ENCODE measurements around the gene RFX3. TPM values are rescaled to one million over a fixed set of nuclear protein-coding genes. Genes with fewer than 3 reads are reported as not detected.

The RFX3 gene
- total and polyA plus RNA-seq, 2 donors (not counting 1 experiment from before 2014, with no cell fraction given): 2.8 to 3.1 TPM

DNA sequence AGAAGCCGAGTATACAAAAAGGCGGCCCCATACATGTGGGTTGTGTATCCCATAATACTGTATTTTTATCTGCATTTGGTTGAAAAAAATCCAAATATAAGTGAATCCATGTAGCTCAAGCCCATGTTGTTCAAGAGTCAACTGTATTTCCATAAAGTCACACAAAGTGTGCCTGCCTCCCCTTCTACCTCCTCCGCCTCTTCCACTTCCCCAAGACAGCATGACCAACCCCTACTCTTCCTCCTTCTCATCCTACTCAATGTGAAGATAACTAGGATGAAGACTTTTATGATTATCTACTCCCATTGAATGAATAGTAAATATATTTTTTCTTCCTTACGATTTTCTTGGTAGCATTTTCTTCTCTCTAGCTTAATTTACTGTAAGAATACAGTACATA is 92.7 kb downstream of the RFX3 start:
- Histone ChIP-seq H3K9ac (ENCODE audit: insufficient read depth, low read length) (no peak overlapping the region), H3K4me3 (replicated peaks in 1 of 4; ENCODE audit: control extremely low read depth in 1 of 4, insufficient read depth in 1 of 4, low read depth in 3 of 4, low read length in 4 of 4) (no peak overlapping the region), H3K4me1 (ENCODE audit: control insufficient read depth, extremely low read depth, insufficient read depth, low read length) (no peaks in the 10 kb centered on the region), H4K20me1 (ENCODE audit: control insufficient read depth, extremely low read depth, insufficient read depth, low read length) (no peaks in the 10 kb centered on the region), H3K27ac (ENCODE audit: insufficient read depth, low read length) (no peak overlapping the region), H3K36me3 (ENCODE audit: control insufficient read depth, insufficient read depth, low read length) (no peaks in the 10 kb centered on the region), H3K27me3 (ENCODE audit: control insufficient read depth, insufficient read depth, low read length) (no peaks in the 10 kb centered on the region), H3K4me2 (ENCODE audit: extremely low read depth, insufficient read depth, low read length) (no peak overlapping the region), H3K9me3 (ENCODE audit: control insufficient read depth, insufficient read depth, low read depth, low read length) (no peaks in the 10 kb centered on the region), H3K79me2 (ENCODE audit: control insufficient read depth, insufficient read depth, low read length) (no peaks in the 10 kb centered on the region), H2AFZ (ENCODE audit: low read length) (no peak overlapping the region)
- no peak for DNase-seq (ENCODE audit: low read depth in 2 of 2)
- TF ChIP-seq EZH2 (IDR thresholded peaks at IDR 0.05; ENCODE audit: low read length, missing control alignments): no peak
- TF ChIP-seq, protein P1, sequence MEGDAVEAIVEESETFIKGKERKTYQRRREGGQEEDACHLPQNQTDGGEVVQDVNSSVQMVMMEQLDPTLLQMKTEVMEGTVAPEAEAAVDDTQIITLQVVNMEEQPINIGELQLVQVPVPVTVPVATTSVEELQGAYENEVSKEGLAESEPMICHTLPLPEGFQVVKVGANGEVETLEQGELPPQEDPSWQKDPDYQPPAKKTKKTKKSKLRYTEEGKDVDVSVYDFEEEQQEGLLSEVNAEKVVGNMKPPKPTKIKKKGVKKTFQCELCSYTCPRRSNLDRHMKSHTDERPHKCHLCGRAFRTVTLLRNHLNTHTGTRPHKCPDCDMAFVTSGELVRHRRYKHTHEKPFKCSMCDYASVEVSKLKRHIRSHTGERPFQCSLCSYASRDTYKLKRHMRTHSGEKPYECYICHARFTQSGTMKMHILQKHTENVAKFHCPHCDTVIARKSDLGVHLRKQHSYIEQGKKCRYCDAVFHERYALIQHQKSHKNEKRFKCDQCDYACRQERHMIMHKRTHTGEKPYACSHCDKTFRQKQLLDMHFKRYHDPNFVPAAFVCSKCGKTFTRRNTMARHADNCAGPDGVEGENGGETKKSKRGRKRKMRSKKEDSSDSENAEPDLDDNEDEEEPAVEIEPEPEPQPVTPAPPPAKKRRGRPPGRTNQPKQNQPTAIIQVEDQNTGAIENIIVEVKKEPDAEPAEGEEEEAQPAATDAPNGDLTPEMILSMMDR (conservative IDR thresholded peaks at IDR 0.05 in 1 of 2, IDR thresholded peaks at IDR 0.05 in 1 of 2; ENCODE audit: low read depth in 1 of 2, low read length in 2 of 2): no peak

GRCh38 chr9:3431890-3432289 is 93.9 kb downstream of the RFX3 start:
- Histone ChIP-seq H3K4me2 (ENCODE audit: extremely low read depth, insufficient read depth, low read length) (no peak overlapping the region), H3K4me3 (replicated peaks in 1 of 4; ENCODE audit: control extremely low read depth in 1 of 4, insufficient read depth in 1 of 4, low read depth in 3 of 4, low read length in 4 of 4) (no peak overlapping the region), H3K36me3 (ENCODE audit: control insufficient read depth, insufficient read depth, low read length) (no peaks in the 10 kb centered on the region), H3K27me3 (ENCODE audit: control insufficient read depth, insufficient read depth, low read length) (no peaks in the 10 kb centered on the region), H2AFZ (ENCODE audit: low read length) (no peak overlapping the region), H3K79me2 (ENCODE audit: control insufficient read depth, insufficient read depth, low read length) (no peaks in the 10 kb centered on the region), H3K9ac (ENCODE audit: insufficient read depth, low read length) (no peak overlapping the region), H3K4me1 (ENCODE audit: control insufficient read depth, extremely low read depth, insufficient read depth, low read length) (no peaks in the 10 kb centered on the region), H3K27ac (ENCODE audit: insufficient read depth, low read length) (no peak overlapping the region), H4K20me1 (ENCODE audit: control insufficient read depth, extremely low read depth, insufficient read depth, low read length) (no peaks in the 10 kb centered on the region), H3K9me3 (ENCODE audit: control insufficient read depth, insufficient read depth, low read depth, low read length) (no peaks in the 10 kb centered on the region)
- no peak for TF ChIP-seq EZH2 (IDR thresholded peaks at IDR 0.05; ENCODE audit: low read length, missing control alignments)
- TF ChIP-seq, protein P1 (conservative IDR thresholded peaks at IDR 0.05 in 1 of 2, IDR thresholded peaks at IDR 0.05 in 1 of 2; ENCODE audit: low read depth in 1 of 2, low read length in 2 of 2): no peak
- no peak for DNase-seq (ENCODE audit: low read depth in 2 of 2)

GRCh38 chr9:3419893-3420292 is 105.9 kb downstream of the RFX3 start:
- Histone ChIP-seq H3K4me1 (ENCODE audit: control insufficient read depth, extremely low read depth, insufficient read depth, low read length) (no peaks in the 10 kb centered on the region), H3K9me3 (ENCODE audit: control insufficient read depth, insufficient read depth, low read depth, low read length) (no peaks in the 10 kb centered on the region), H3K9ac (ENCODE audit: insufficient read depth, low read length) (no peak overlapping the region), H4K20me1 (ENCODE audit: control insufficient read depth, extremely low read depth, insufficient read depth, low read length) (no peaks in the 10 kb centered on the region), H3K36me3 (ENCODE audit: control insufficient read depth, insufficient read depth, low read length) (no peaks in the 10 kb centered on the region), H3K4me2 (ENCODE audit: extremely low read depth, insufficient read depth, low read length) (no peak overlapping the region), H3K27me3 (ENCODE audit: control insufficient read depth, insufficient read depth, low read length) (no peaks in the 10 kb centered on the region), H3K79me2 (ENCODE audit: control insufficient read depth, insufficient read depth, low read length) (no peaks in the 10 kb centered on the region), H2AFZ (ENCODE audit: low read length) (no peak overlapping the region), H3K27ac (ENCODE audit: insufficient read depth, low read length) (no peak overlapping the region), H3K4me3 (replicated peaks in 1 of 4; ENCODE audit: control extremely low read depth in 1 of 4, insufficient read depth in 1 of 4, low read depth in 3 of 4, low read length in 4 of 4) (no peak overlapping the region)
- no peak for DNase-seq (ENCODE audit: low read depth in 2 of 2)
- TF ChIP-seq EZH2 (IDR thresholded peaks at IDR 0.05; ENCODE audit: low read length, missing control alignments): no peak
- TF ChIP-seq, protein P1 (conservative IDR thresholded peaks at IDR 0.05 in 1 of 2, IDR thresholded peaks at IDR 0.05 in 1 of 2; ENCODE audit: low read depth in 1 of 2, low read length in 2 of 2): no peak
